Naive thymus-derived CD4-positive, alpha-beta T cell (primary cell): Measurements from ENCODE around the gene ZNF493. TPM values are rescaled to one million over a fixed set of nuclear protein-coding genes. Genes with fewer than 3 reads are reported as not detected.
A peak's percentile ranks its signal among the peaks of the same experiment; 100 is the strongest.

Source experiments
- ATAC-seq: fragments of 150-1000 bp; cut with Tn5 transposase; 2 replicates; pipeline ENCODE4 v1.10.0; 2021; ENCODE audit warnings: mild to moderate bottlenecking, moderate library complexity
- CTCF ChIA-PET: fragments of 350-600 bp; sonication (Branson Sonifier 250); formaldehyde crosslinking; loops from one replicate; lab custom pipeline; 2021; ENCODE audit warnings: antibody characterized with exemption; lab: Charles Lee
- POLR2A ChIA-PET: fragments of 350-600 bp; sonication (Branson Sonifier 250); formaldehyde crosslinking; loops from one replicate; lab custom pipeline; 2021; ENCODE audit warnings: antibody characterized with exemption, inconsistent platforms; lab: Charles Lee
- DNase-seq, 9 donors: peaks; one replicate each; pipeline versions ENCODE4 v3.0.0 to v3.0.0-alpha.2; 2020 to 2022; ENCODE audit warnings: mixed read lengths in 1 of 9
- H3K27ac ChIP-seq: one replicate; pipeline ENCODE4 v1.7.0; 2013; ENCODE audit warnings: mild to moderate bottlenecking, low read depth, low read length, moderate library complexity
- H3K27me3 ChIP-seq, 2 donors: one replicate each; pipeline ENCODE4 v1.7.0; 2013; ENCODE audit warnings: low read length in 2 of 2, mild to moderate bottlenecking in 2 of 2, moderate library complexity in 2 of 2; ENCODE audit not compliant: control insufficient read depth in 2 of 2, insufficient read depth in 2 of 2
- H3K36me3 ChIP-seq, 3 experiments: 1 replicate in 2 of 3; 2 replicates in 1 of 3; pipeline ENCODE4 v1.7.0; 2013; ENCODE audit warnings: low read length in 3 of 3, mild to moderate bottlenecking in 3 of 3, moderate library complexity in 1 of 3; ENCODE audit not compliant: insufficient read depth in 3 of 3, control insufficient read depth in 2 of 3
- H3K4me1 ChIP-seq, 2 donors: one replicate each; pipeline ENCODE4 v1.7.0; 2013; ENCODE audit warnings: low read length in 2 of 2, mild to moderate bottlenecking in 2 of 2, moderate library complexity in 1 of 2; ENCODE audit not compliant: control insufficient read depth in 2 of 2, insufficient read depth in 2 of 2
- H3K4me3 ChIP-seq: 2 replicates; pipeline ENCODE4 v1.7.0; 2013; ENCODE audit warnings: mild to moderate bottlenecking, low read length
- H3K9me3 ChIP-seq, 3 experiments: 1 replicate in 2 of 3; 2 replicates in 1 of 3; pipeline ENCODE4 v1.7.0; 2013; ENCODE audit warnings: low read length in 3 of 3; ENCODE audit not compliant: control insufficient read depth in 2 of 3
- H3K27ac Mint-ChIP-seq, 9 donors: one replicate each; pipeline ENCODE4 v1.8.0; 2020 to 2022; ENCODE audit warnings: mixed read lengths in 9 of 9, mild to moderate bottlenecking in 8 of 9, moderate library complexity in 5 of 9, inconsistent platforms in 2 of 9
- H3K27me3 Mint-ChIP-seq, 5 donors: one replicate each; pipeline ENCODE4 v1.8.0; 2021 to 2022; ENCODE audit warnings: mixed read lengths in 5 of 5, mild to moderate bottlenecking in 1 of 5
- H3K36me3 Mint-ChIP-seq, 5 donors: one replicate each; pipeline ENCODE4 v1.8.0; 2020 to 2022; ENCODE audit warnings: mixed read lengths in 5 of 5, mild to moderate bottlenecking in 3 of 5, inconsistent platforms in 1 of 5
- H3K4me1 Mint-ChIP-seq, 7 donors: one replicate each; pipeline ENCODE4 v1.8.0; 2020 to 2022; ENCODE audit warnings: mixed read lengths in 7 of 7, mild to moderate bottlenecking in 3 of 7, inconsistent platforms in 1 of 7
- H3K4me3 Mint-ChIP-seq, 10 donors: one replicate each; pipeline ENCODE4 v1.8.0; 2020 to 2022; ENCODE audit warnings: mild to moderate bottlenecking in 10 of 10, mixed read lengths in 10 of 10, moderate library complexity in 6 of 10, inconsistent platforms in 2 of 10
- H3K9me3 Mint-ChIP-seq, 11 donors: one replicate each; pipeline ENCODE4 v1.8.0; 2020 to 2022; ENCODE audit warnings: mixed read lengths in 11 of 11, mild to moderate bottlenecking in 4 of 11, inconsistent platforms in 1 of 11, moderate library complexity in 1 of 11
- intact Hi-C, 2 donors: fragments of 100-400 bp; cut with micrococcal nuclease; formaldehyde crosslinking; loops; one replicate each; pipeline ENCODE4 v1.15.1; 2023
- polyA plus RNA-seq, 2 donors: library from polyadenylated mRNA; unstranded; fragments of 300-500 nt; fragmentation: Illumina TruSeq; gene quantifications; one replicate each; pipeline ENCODE4 v1.2.3, GENCODE V29; 2021
- total RNA-seq, 6 experiments: library from RNA in 5 of 6; stranded (reverse) in 5 of 6; gene quantifications; 1 replicate in 5 of 6; 2 replicates in 1 of 6; pipeline ENCODE4 v1.2.3 and lab custom pipeline; 2021 to 2026

Gene ZNF493
- total and polyA plus RNA-seq, 7 experiments from 2014 or later = 19.7 to 78.3 (median 34.6) TPM

DNA sequence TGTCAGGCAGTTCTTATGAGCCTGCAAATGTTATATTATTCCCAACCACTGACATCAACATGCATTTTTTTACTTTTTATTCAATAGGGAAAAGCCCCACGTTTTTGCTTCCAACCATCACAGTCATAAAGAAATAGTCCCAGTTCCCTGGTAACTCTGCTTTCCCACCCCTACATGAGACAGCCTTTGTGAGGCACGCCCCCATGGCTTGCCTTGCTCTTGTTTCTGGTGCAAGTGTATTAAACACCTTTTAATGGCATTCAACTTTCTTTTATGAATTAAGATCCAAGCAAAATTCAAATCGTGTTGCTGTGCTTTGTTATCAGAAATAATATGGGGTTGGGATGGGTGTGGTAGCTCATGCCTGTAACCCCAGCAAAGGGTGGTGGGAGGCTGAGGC lies 54.3 kb downstream of the ZNF493 start:
- no peaks in the 10 kb centered on the region for H3K4me1 ChIP-seq
- peaks cover 0 to 11% (median 0%) of the 10 kb centered on the region in 3 experiments for H3K9me3 ChIP-seq
- intact Hi-C loops = no loop called here
- H3K27ac Mint-ChIP-seq = no peak overlapping the region
- peaks cover 4 to 34% (median 22%) of the 10 kb centered on the region in 5 donors for H3K36me3 Mint-ChIP-seq
- no peaks in the 10 kb centered on the region for H3K27me3 ChIP-seq
- no peak overlapping the region for H3K4me3 Mint-ChIP-seq
- POLR2A ChIA-PET = no interaction called here
- H3K27ac ChIP-seq = no peak overlapping the region
- H3K9me3 Mint-ChIP-seq = peaks cover 6 to 66% (median 39%) of the 10 kb centered on the region in 11 donors
- H3K4me3 ChIP-seq = no peak overlapping the region
- CTCF ChIA-PET = no interaction called here
- ATAC-seq (no peak), DNase-seq (no peak)
- H3K36me3 ChIP-seq = no peaks in the 10 kb centered on the region
- no peaks in the 10 kb centered on the region for H3K4me1 Mint-ChIP-seq
- H3K27me3 Mint-ChIP-seq = no peaks in the 10 kb centered on the region

DNA sequence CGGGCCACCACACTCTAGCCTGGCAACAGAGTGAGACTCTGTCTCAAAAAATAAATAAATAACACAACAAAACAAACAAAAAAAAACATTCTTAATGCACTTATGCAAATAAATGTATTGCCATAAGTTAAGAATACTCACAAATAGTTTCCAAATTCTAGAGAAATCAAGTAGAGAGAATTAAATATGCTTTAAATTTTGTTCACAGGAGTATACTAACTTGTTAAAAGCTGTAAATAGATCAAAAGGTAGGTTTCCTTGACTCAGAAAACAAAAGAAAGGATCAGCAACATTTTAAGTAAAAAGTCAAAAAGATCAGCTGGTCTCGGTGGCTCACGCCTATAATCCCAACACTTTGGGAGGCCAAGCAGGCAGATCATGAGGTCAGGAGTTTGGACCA lies 58.0 kb downstream of the ZNF493 start:
- no peaks in the 10 kb centered on the region for H3K4me1 Mint-ChIP-seq
- CTCF ChIA-PET = no interaction called here
- H3K27me3 Mint-ChIP-seq = no peaks in the 10 kb centered on the region
- Histone ChIP-seq H3K9me3 (peaks cover 0 to 20% (median 0%) of the 10 kb centered on the region in 3 experiments), H3K36me3 (no peaks in the 10 kb centered on the region), H3K27ac (no peak overlapping the region), H3K4me1 (no peaks in the 10 kb centered on the region), H3K4me3 (no peak overlapping the region), H3K27me3 (no peaks in the 10 kb centered on the region)
- POLR2A ChIA-PET = no interaction called here
- H3K36me3 Mint-ChIP-seq = peaks cover 0 to 19% (median 1%) of the 10 kb centered on the region in 5 donors
- no peak overlapping the region for H3K27ac Mint-ChIP-seq
- H3K4me3 Mint-ChIP-seq = no peak overlapping the region
- ATAC-seq (no peak), DNase-seq (no peak)
- intact Hi-C loops = no loop called here
- H3K9me3 Mint-ChIP-seq = peaks cover 0 to 60% (median 34%) of the 10 kb centered on the region in 11 donors

DNA sequence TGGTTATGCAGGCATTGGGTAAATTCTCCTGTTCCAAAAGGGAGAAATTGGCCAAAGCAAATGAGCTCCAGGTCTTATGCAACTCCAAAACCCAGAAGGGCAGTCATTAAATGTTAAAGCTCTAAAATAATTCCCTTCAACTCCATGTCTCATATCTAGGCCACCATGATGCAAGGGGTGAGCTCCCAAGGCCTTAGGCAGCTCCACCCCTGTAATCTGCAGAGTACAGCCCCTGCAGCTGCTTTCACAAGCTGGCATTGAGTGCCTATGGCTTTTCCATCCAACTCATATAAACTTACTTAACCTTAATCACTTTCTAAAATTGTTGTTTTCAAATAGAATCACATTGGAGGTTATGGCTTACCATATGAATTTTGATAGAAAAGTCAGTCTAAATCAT lies 63.8 kb downstream of the ZNF493 start:
- peaks cover 4 to 25% (median 15%) of the 10 kb centered on the region in 5 donors for H3K36me3 Mint-ChIP-seq
- DNase-seq (no peak), ATAC-seq (no peak)
- peaks cover 0 to 9% (median 3%) of the 10 kb centered on the region in 7 donors for H3K4me1 Mint-ChIP-seq
- ChIA-PET CTCF (no interaction called here), POLR2A (no interaction called here)
- H3K4me3 Mint-ChIP-seq = no peak overlapping the region
- H3K9me3 Mint-ChIP-seq = peaks cover 5 to 75% (median 25%) of the 10 kb centered on the region in 11 donors
- no peak overlapping the region for H3K27ac Mint-ChIP-seq
- H3K27me3 ChIP-seq = no peaks in the 10 kb centered on the region
- no peak overlapping the region for H3K4me3 ChIP-seq
- intact Hi-C loops = no loop called here
- peaks cover 0 to 18% (median 12%) of the 10 kb centered on the region in 5 donors for H3K27me3 Mint-ChIP-seq
- peaks cover 0 to 9% (median 0%) of the 10 kb centered on the region in 3 experiments for H3K9me3 ChIP-seq
- no peaks in the 10 kb centered on the region for H3K36me3 ChIP-seq
- H3K4me1 ChIP-seq = no peaks in the 10 kb centered on the region
- H3K27ac ChIP-seq = no peak overlapping the region

DNA sequence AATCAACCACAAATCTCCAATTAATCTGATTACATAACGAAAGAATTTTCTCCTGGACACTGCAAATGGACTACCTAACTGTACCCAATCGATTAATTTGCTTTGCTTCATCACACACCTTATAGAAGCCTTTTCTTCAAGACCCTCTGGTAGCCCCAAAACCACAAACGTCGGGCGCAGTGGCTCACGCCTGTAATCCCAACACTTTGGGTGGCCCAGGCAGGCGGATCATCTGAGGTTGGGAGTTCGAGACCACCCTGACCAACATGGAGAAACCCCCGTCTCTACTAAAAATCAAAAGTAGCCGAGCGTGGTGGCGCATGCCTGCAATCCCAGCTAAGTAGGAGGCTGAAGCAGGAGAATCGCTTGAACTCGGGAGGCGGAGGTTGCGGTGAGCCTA lies 65.6 kb downstream of the ZNF493 start:
- Histone ChIP-seq H3K4me1 (no peaks in the 10 kb centered on the region), H3K4me3 (no peak overlapping the region), H3K27me3 (no peaks in the 10 kb centered on the region), H3K9me3 (peaks cover 0 to 7% (median 0%) of the 10 kb centered on the region in 3 experiments), H3K36me3 (no peaks in the 10 kb centered on the region), H3K27ac (no peak overlapping the region)
- H3K27me3 Mint-ChIP-seq = peaks cover 0 to 18% (median 12%) of the 10 kb centered on the region in 5 donors
- CTCF ChIA-PET = no interaction called here
- H3K36me3 Mint-ChIP-seq = peaks cover 4 to 25% (median 15%) of the 10 kb centered on the region in 5 donors
- H3K9me3 Mint-ChIP-seq = peaks cover 5 to 61% (median 21%) of the 10 kb centered on the region in 11 donors
- POLR2A ChIA-PET = no interaction called here
- H3K4me3 Mint-ChIP-seq = no peak overlapping the region
- ATAC-seq = no peak
- H3K27ac Mint-ChIP-seq = no peak overlapping the region
- peaks cover 0 to 9% (median 3%) of the 10 kb centered on the region in 7 donors for H3K4me1 Mint-ChIP-seq
- no peak for DNase-seq
- intact Hi-C loops = no loop called here

DNA sequence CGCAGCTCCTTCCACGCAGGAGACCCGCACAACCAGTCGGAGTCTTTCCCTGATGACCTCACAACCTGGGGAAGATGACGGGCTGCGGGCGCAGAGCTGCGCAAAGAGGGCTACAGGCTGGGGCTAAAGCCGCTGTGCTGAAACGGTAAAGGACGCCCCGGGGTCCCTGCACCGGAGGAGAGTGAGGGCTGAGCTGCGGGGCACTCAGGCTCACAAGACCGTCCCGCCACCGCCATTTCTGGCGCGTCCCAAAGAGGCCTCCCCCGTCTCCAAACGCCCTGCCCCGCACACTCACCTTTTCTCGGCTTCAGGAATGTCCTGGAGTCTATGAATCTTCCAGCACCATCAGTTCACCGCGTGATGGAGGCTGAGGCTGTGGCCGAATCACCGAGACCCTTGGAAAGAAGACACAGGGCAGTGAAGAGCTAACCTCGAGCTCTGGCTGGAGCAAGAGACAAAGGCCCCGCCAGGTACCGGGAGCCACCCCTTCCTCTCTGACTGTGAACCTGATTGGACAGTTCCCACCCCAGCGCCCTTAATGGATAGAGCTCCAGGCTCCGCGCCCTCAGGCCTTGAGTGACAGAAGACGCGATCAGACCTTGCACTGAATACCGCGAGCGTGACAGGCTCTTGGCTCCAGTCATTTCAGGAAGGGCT lies 66.6 kb downstream of the ZNF493 start:
- Mint-ChIP-seq H3K9me3 (peaks cover 5 to 55% (median 20%) of the 10 kb centered on the region in 11 donors), H3K27me3 (peaks cover 0 to 18% (median 12%) of the 10 kb centered on the region in 5 donors), H3K36me3 (peaks cover 4 to 20% (median 15%) of the 10 kb centered on the region in 5 donors), H3K27ac (peak overlapping the region in 2 of 9 donors; percentile 16 to 72), H3K4me1 (peaks cover 0 to 9% (median 3%) of the 10 kb centered on the region in 7 donors), H3K4me3 (peak overlapping the region in 9 of 10 donors; percentile 61 to 90 (median 84))
- no peaks in the 10 kb centered on the region for H3K4me1 ChIP-seq
- H3K9me3 ChIP-seq = no peaks in the 10 kb centered on the region
- ChIA-PET POLR2A (interaction anchor here (0.6 kb wide), 1 partner anchor 12 kb away, joined by 3 read pairs; no protein-coding TSS in a partner anchor), CTCF (no interaction called here)
- DNase-seq (peak in 4 of 9 donors; percentile 17 to 55 (median 28)), ATAC-seq (peak; percentile 91)
- no peaks in the 10 kb centered on the region for H3K36me3 ChIP-seq
- H3K27me3 ChIP-seq = no peaks in the 10 kb centered on the region
- H3K4me3 ChIP-seq = peak overlapping the region; percentile 50
- intact Hi-C loops = no loop called here
- H3K27ac ChIP-seq = no peak overlapping the region

DNA sequence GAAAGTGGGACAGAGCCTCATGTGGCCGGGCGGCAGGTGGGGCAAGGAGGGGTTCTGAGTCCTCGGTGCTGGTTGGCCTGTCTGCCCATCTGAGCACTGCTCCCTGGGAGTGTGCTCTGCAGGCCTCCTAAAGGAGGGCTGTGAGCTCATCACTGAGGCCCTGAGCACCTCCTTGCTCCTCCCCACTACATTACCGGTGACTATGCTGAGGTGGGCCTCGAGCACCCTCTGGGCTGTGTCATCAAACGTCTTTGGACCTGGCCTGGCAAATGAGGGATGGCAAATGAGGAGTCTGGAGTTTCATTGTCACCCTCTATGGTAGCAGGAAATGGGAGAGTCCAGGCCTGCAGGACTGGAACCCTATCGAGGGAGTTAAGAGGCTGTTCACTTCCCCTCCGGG lies 69.7 kb downstream of the ZNF493 start:
- no peak overlapping the region for H3K4me3 ChIP-seq
- H3K4me1 ChIP-seq = no peaks in the 10 kb centered on the region
- H3K27ac ChIP-seq = no peak overlapping the region
- H3K27me3 Mint-ChIP-seq = peaks cover 0 to 18% (median 12%) of the 10 kb centered on the region in 5 donors
- DNase-seq = no peak
- ATAC-seq = no peak
- H3K9me3 Mint-ChIP-seq = peaks cover 0 to 33% (median 11%) of the 10 kb centered on the region in 11 donors
- ChIA-PET POLR2A (no interaction called here), CTCF (no interaction called here)
- H3K36me3 Mint-ChIP-seq = peaks cover 1 to 15% (median 10%) of the 10 kb centered on the region in 5 donors
- H3K4me1 Mint-ChIP-seq = peaks cover 0 to 11% (median 3%) of the 10 kb centered on the region in 7 donors
- H3K36me3 ChIP-seq = no peaks in the 10 kb centered on the region
- H3K4me3 Mint-ChIP-seq = no peak overlapping the region
- intact Hi-C loops = no loop called here
- H3K27me3 ChIP-seq = no peaks in the 10 kb centered on the region
- no peaks in the 10 kb centered on the region for H3K9me3 ChIP-seq
- H3K27ac Mint-ChIP-seq = no peak overlapping the region
